Thymus (tissue), 11 donors: ENCODE results near the gene ZNF766. TPM values are rescaled to one million over a fixed set of nuclear protein-coding genes. Genes with fewer than 3 reads are reported as not detected.
"Not testable (repeated sequence)": the region's sequence is repeated elsewhere in the genome, so short reads cannot be mapped to it uniquely, and the experiment has no call there.

Experiments used
- DNase-seq, 9 donors: peaks; one replicate each; pipeline ENCODE4 v3.0.0-alpha.2; 2013; ENCODE audit warnings: low spot score in 9 of 9, low read depth in 6 of 9, missing footprints in 1 of 9
- H3K27ac ChIP-seq, 2 donors: one replicate each; pipeline ENCODE4 v1.5.1; 2013; ENCODE audit warnings: control low read depth in 1 of 2, low read depth in 1 of 2, low read length in 1 of 2, mild to moderate bottlenecking in 1 of 2, moderate library complexity in 1 of 2
- H3K27me3 ChIP-seq, 2 donors: one replicate each; pipeline ENCODE4 v1.5.1; 2013; ENCODE audit warnings: low read length in 1 of 2; ENCODE audit not compliant: control insufficient read depth in 2 of 2, insufficient read depth in 1 of 2
- H3K36me3 ChIP-seq, 2 donors: one replicate each; pipeline ENCODE4 v1.5.1; 2013; ENCODE audit warnings: low read length in 1 of 2, mild to moderate bottlenecking in 1 of 2, moderate library complexity in 1 of 2; ENCODE audit not compliant: control insufficient read depth in 2 of 2, insufficient read depth in 2 of 2
- H3K4me1 ChIP-seq, 2 donors: one replicate each; pipeline ENCODE4 v1.5.1; 2013; ENCODE audit warnings: low read length in 2 of 2; ENCODE audit not compliant: control insufficient read depth in 2 of 2, insufficient read depth in 2 of 2
- H3K4me3 ChIP-seq, 2 donors: one replicate each; pipeline ENCODE4 v1.5.1; 2013; ENCODE audit warnings: low read length in 2 of 2, control low read depth in 1 of 2, mild to moderate bottlenecking in 1 of 2
- H3K9me3 ChIP-seq, 2 donors: one replicate each; pipeline ENCODE4 v1.5.1; 2013; ENCODE audit warnings: low read length in 1 of 2, mild to moderate bottlenecking in 1 of 2; ENCODE audit not compliant: control insufficient read depth in 2 of 2, insufficient read depth in 1 of 2
- WGBS: extraction: QIAGEN DNeasy Blood & Tissue Kit; methylation state at CpG from one replicate; pipeline ENCODE4 v1.1.7; 2013; 5-methylcytosine and 5-hydroxymethylcytosine counted together
- polyA plus RNA-seq: library from polyadenylated mRNA; stranded (reverse); fragments of 200-250 nt; gene quantifications from one replicate; pipeline ENCODE4 v1.2.3, GENCODE V29; 2013
- total RNA-seq: library from RNA; stranded (reverse); fragments of 120-200 nt; gene quantifications from one replicate; pipeline ENCODE4 v1.2.4, GENCODE V29; 2013
- donor health status: healthy.

The ZNF766 gene
- total and polyA plus RNA-seq, 2 donors = 11.4 to 11.7 TPM

DNA sequence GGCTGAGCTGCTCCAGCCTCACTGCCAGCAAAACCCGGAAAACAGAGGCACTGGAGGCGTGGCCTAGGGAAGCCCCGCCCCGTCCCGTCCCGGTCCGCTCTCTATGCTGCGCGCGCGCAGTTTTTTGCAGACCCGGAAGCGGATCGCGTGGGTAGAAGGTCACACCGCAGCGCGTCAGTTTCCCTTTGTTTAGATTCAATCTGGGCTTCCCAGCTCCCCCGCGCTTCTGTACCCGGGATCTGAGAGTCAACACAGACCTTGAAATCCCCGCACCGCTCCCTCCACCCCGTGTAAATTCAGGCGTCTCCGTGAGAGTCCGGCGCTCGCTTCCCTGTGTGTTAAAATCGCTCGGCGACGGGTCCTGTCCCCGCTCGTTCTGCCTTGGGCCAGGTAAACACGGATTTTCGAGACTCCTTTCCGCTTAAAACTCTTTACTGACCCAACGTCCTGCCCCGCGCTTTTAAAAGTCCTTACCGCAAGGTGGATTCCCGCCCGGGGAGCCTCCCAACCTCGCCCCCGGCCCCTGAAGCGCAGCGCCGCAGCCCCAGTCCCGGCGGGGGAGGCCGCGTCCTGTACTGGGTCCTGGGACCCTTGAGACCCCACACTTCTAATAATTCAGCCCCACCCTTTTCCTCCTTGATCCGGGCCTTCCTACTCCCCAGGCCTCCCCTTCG is 66.9 kb downstream of the ZNF766 start, which contains the start of gene ZNF610:
Gene ZNF610, plus strand, starts transcription at position 127 of the 674 bp plus-strand sequence. CDS start 12,930 bp downstream, outside the sequence.
- 1% methylated on average over 55 of the region's 55 CpGs for WGBS
- Histone ChIP-seq H3K36me3 (no peaks in the 10 kb centered on the region), H3K4me3 (peak within 1 kb of the TSS; percentile 87 to 88), H3K27ac (peak within 1 kb of the TSS; percentile 75 to 90), H3K27me3 (no peaks in the 10 kb centered on the region), H3K9me3 (peaks cover 5 to 27% of the 10 kb centered on the region in 2 donors), H3K4me1 (no peaks in the 10 kb centered on the region)
- peak; percentile 44 to 92 (median 75) for DNase-seq

DNA sequence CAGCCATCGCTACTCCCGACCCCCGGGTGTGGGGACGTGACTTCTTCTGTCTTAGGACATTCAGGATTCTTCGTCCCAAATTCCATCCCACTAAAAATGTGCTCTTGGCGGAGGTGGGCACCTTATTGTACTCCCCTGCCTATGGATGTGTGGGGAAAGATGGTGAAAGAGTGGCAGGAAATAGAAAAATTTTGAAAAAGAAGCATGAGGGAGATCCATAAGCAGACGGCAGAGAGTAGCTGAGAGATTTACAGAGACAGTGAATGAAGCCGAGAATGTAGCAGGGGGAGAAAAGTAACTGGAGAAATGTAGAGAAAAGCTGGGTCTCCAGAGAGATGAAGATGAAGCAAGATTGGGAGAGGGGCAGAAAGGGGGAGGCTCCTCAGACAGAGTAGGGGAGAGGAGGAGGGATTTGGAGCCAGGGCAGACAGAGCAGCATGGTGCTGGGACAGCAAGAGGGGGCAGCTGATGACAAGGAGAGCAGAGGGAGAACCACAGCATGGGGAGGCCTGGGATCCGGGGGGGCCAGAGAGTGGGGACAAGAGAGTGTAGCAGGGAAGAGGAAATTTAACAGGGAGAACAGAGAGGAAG is 67.5 kb downstream of the ZNF766 start:
- 5% methylated on average over 9 of the region's 9 CpGs for WGBS

DNA sequence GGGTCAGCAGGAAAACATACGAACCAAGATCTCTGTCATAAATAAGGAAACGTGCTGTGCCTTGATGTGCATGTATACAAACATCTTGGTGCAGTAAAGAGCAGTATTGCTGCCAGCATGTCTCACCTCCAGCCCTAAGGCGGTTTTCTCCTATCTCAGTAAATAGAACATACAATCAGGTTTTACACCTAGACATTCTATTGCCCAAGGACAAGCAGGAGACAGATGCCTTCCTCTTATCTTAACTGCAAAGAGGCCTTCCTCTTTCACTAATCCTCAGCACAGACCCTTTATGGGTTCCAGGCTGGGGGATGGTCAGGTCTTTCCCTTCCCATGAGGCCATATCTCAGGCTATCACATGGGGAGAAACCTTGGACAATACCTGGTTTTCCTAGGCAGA is 69.6 kb downstream of the ZNF766 start:
- 97% methylated on average over 3 of the region's 3 CpGs for WGBS
- H3K9me3 ChIP-seq = peaks cover 0 to 17% of the 10 kb centered on the region in 2 donors
- not testable (repeated sequence) for H3K4me1 ChIP-seq, DNase-seq, H3K27ac ChIP-seq, H3K4me3 ChIP-seq, H3K36me3 ChIP-seq, H3K27me3 ChIP-seq

More for the DNA sequence above, 67.5 kb downstream of the ZNF766 start:
- peak overlapping the region in 1 of 2 donors; percentile 90 for H3K27ac ChIP-seq
- no peaks in the 10 kb centered on the region for H3K27me3 ChIP-seq
- DNase-seq = peak in 2 of 9 donors; percentile 7 to 11
- no peaks in the 10 kb centered on the region for H3K36me3 ChIP-seq
- H3K4me3 ChIP-seq = peak overlapping the region; percentile 87 to 88
- H3K4me1 ChIP-seq = no peaks in the 10 kb centered on the region
- H3K9me3 ChIP-seq = peaks cover 3 to 20% of the 10 kb centered on the region in 2 donors

GRCh38 chr19:52343548-52343947 is 74.2 kb downstream of the ZNF766 start:
- Histone ChIP-seq H3K27me3 (no peaks in the 10 kb centered on the region), H3K27ac (no peak overlapping the region), H3K4me3 (no peak overlapping the region), H3K9me3 (peaks cover under 1 to 11% of the 10 kb centered on the region in 2 donors), H3K36me3 (no peaks in the 10 kb centered on the region), H3K4me1 (no peaks in the 10 kb centered on the region)
- 44% methylated on average over 8 of the region's 8 CpGs for WGBS
- peak in 3 of 9 donors; percentile 21 to 51 (median 26) for DNase-seq

- DNase-seq = no peak
- H3K9me3 ChIP-seq = peaks cover 3 to 13% of the 10 kb centered on the region in 2 donors
- H3K36me3 ChIP-seq = no peaks in the 10 kb centered on the region
- no peak overlapping the region for H3K4me3 ChIP-seq
- H3K4me1 ChIP-seq = no peaks in the 10 kb centered on the region
- H3K27me3 ChIP-seq = no peaks in the 10 kb centered on the region
- no peak overlapping the region for H3K27ac ChIP-seq
- 95% methylated on average over 6 of the region's 6 CpGs for WGBS
Observed at GRCh38 chr19:52345162-52345561, 75.8 kb downstream of the ZNF766 start.

Other genes with a start within 250 kb of the ZNF766 start
- gene ZNF614, start 241.2 kb upstream of the ZNF766 start, total RNA-seq = 8.6 TPM
- 5.7 TPM for gene ZNF614, start 241.2 kb upstream of the ZNF766 start, polyA plus RNA-seq
- gene ZNF432, start 220.7 kb upstream of the ZNF766 start, total RNA-seq = 6.9 TPM
- gene ZNF432, start 220.7 kb upstream of the ZNF766 start, polyA plus RNA-seq = 16.2 TPM
- 6.4 TPM for gene ZNF841, start 173.8 kb upstream of the ZNF766 start, total RNA-seq
- gene ZNF841, start 173.8 kb upstream of the ZNF766 start, polyA plus RNA-seq = 13.7 TPM
- 6.6 TPM for gene ZNF616, start 129.6 kb upstream of the ZNF766 start, total RNA-seq
- gene ZNF616, start 129.6 kb upstream of the ZNF766 start, polyA plus RNA-seq = 5.2 TPM
- gene ZNF836, start 98.0 kb upstream of the ZNF766 start, total RNA-seq = 13.1 TPM
- gene ZNF836, start 98.0 kb upstream of the ZNF766 start, polyA plus RNA-seq = 13.3 TPM
- 92.4 TPM for gene PPP2R1A, start 79.5 kb upstream of the ZNF766 start, total RNA-seq
- 95.2 TPM for gene PPP2R1A, start 79.5 kb upstream of the ZNF766 start, polyA plus RNA-seq
- gene ZNF480, start 27.6 kb downstream of the ZNF766 start, total RNA-seq = 11.0 TPM
- 7.2 TPM for gene ZNF480, start 27.6 kb downstream of the ZNF766 start, polyA plus RNA-seq
- gene ZNF610, start 66.7 kb downstream of the ZNF766 start, total RNA-seq = 3.4 TPM
- gene ZNF610, start 66.7 kb downstream of the ZNF766 start, polyA plus RNA-seq = 5.3 TPM
- 19.0 TPM for gene ZNF880, start 100.3 kb downstream of the ZNF766 start, total RNA-seq
- gene ZNF880, start 100.3 kb downstream of the ZNF766 start, polyA plus RNA-seq = 24.3 TPM
- 12.8 TPM for gene ZNF528, start 128.3 kb downstream of the ZNF766 start, total RNA-seq
- gene ZNF528, start 128.3 kb downstream of the ZNF766 start, polyA plus RNA-seq = 18.4 TPM
- 0.05 TPM for gene ZNF534, start 159.6 kb downstream of the ZNF766 start, total RNA-seq
- 0.82 TPM for gene ZNF534, start 159.6 kb downstream of the ZNF766 start, polyA plus RNA-seq
- gene ZNF578, start 184.0 kb downstream of the ZNF766 start, total RNA-seq = 1.6 TPM
- 2.6 TPM for gene ZNF578, start 184.0 kb downstream of the ZNF766 start, polyA plus RNA-seq